Ramos (cell line): Measurements from ENCODE around the gene DHX29.
"Not testable (repeated sequence)": the region's sequence is repeated elsewhere in the genome, so short reads cannot be mapped to it uniquely, and the experiment has no call there.

Experiments used
- in situ Hi-C: fragments of 300-500 bp; cut with MboI; formaldehyde crosslinking; loops from one replicate; pipeline ENCODE4 v1.14.3; 2022; ENCODE audit warnings: low sequenced_read_pairs; ENCODE audit not compliant: unreplicated experiment

DHX29 gene

GRCh38 chr5:55307383-55308253 lies at the start of gene DHX29, which contains the start of gene MTREX:
DHX29 (minus strand) TSS chr5:55307694; CDS start chr5:55307573, 121 bp downstream.
MTREX (plus strand) TSS chr5:55307989; CDS start chr5:55308014, 25 bp downstream.
- in situ Hi-C loops, result no loop called here

GRCh38 chr5:55356896-55357295 lies 49.4 kb upstream of the DHX29 start:
- in situ Hi-C loops, result no loop called here

GRCh38 chr5:55350754-55351153 lies 43.3 kb upstream of the DHX29 start:
- in situ Hi-C loops, result no loop called here

GRCh38 chr5:55347786-55348185 lies 40.3 kb upstream of the DHX29 start:
- in situ Hi-C loops, result loop anchor here (25.0 kb wide), 1 partner anchor 340 kb away; no protein-coding TSS in a partner anchor

GRCh38 chr5:55345327-55345726 lies 37.8 kb upstream of the DHX29 start:
- in situ Hi-C loops, result loop anchor here (25.0 kb wide), 1 partner anchor 342 kb away; no protein-coding TSS in a partner anchor

- in situ Hi-C loops, result loop anchor here (25.0 kb wide), 1 partner anchor 343 kb away; no protein-coding TSS in a partner anchor
Observed at GRCh38 chr5:55344392-55344992, 37.0 kb upstream of the DHX29 start.

GRCh38 chr5:55343609-55344008 lies 36.1 kb upstream of the DHX29 start:
- in situ Hi-C loops, result loop anchor here (25.0 kb wide), 1 partner anchor 344 kb away; no protein-coding TSS in a partner anchor

- in situ Hi-C loops, result loop anchor here (25.0 kb wide), 1 partner anchor 344 kb away; no protein-coding TSS in a partner anchor
Observed at GRCh38 chr5:55343107-55343506, 35.6 kb upstream of the DHX29 start.

GRCh38 chr5:55338810-55339243 lies 31.3 kb upstream of the DHX29 start:
- in situ Hi-C loops, result loop anchor here (25.0 kb wide), 1 partner anchor 348 kb away; no protein-coding TSS in a partner anchor

GRCh38 chr5:55338092-55338613 lies 30.7 kb upstream of the DHX29 start:
- in situ Hi-C loops, result loop anchor here (25.0 kb wide), 1 partner anchor 349 kb away; no protein-coding TSS in a partner anchor

- in situ Hi-C loops, result loop anchor here (25.0 kb wide), 1 partner anchor 353 kb away; no protein-coding TSS in a partner anchor
Observed at GRCh38 chr5:55333811-55334210, 26.3 kb upstream of the DHX29 start.

- in situ Hi-C loops, result loop anchor here (25.0 kb wide), 1 partner anchor 354 kb away; no protein-coding TSS in a partner anchor
Observed at GRCh38 chr5:55333017-55333416, 25.5 kb upstream of the DHX29 start.

- in situ Hi-C loops, result loop anchor here (25.0 kb wide), 1 partner anchor 356 kb away; no protein-coding TSS in a partner anchor
Observed at GRCh38 chr5:55331321-55331720, 23.8 kb upstream of the DHX29 start.

GRCh38 chr5:55327281-55327680 lies 19.8 kb upstream of the DHX29 start:
- in situ Hi-C loops, result loop anchor here (25.0 kb wide), 1 partner anchor 360 kb away; no protein-coding TSS in a partner anchor

GRCh38 chr5:55325621-55326020 lies 18.1 kb upstream of the DHX29 start:
- in situ Hi-C loops, result loop anchor here (25.0 kb wide), 1 partner anchor 362 kb away; no protein-coding TSS in a partner anchor

GRCh38 chr5:55324815-55325418 lies 17.4 kb upstream of the DHX29 start:
- in situ Hi-C loops, result loop anchor here (25.0 kb wide), 1 partner anchor 362 kb away; no protein-coding TSS in a partner anchor

- in situ Hi-C loops, result no loop called here
Observed at GRCh38 chr5:55324006-55324405, 16.5 kb upstream of the DHX29 start.

GRCh38 chr5:55320571-55320970 lies 13.1 kb upstream of the DHX29 start:
- in situ Hi-C loops, result no loop called here

- in situ Hi-C loops, result no loop called here
Observed at GRCh38 chr5:55319491-55319890, 12.0 kb upstream of the DHX29 start.

GRCh38 chr5:55318237-55318636 lies 10.7 kb upstream of the DHX29 start:
- in situ Hi-C loops, result not testable (repeated sequence)
